ENCODE data around the gene LRR1.
"Not testable (repeated sequence)": the region's sequence is repeated elsewhere in the genome, so short reads cannot be mapped to it uniquely, and the experiment has no call there.

The LRR1 gene

GRCh38 chr14:49633640-49634546 is 35.2 kb downstream of the LRR1 start:
- peak overlapping the region; percentile 97 for H3K27ac Mint-ChIP-seq
- peaks cover 78% of the 10 kb centered on the region for H3K36me3 Mint-ChIP-seq (ENCODE audit: low read depth)
- H3K4me3 Mint-ChIP-seq, result peak overlapping the region; percentile 92
- no peaks in the 10 kb centered on the region for H3K9me3 Mint-ChIP-seq
- H3K27me3 Mint-ChIP-seq, result no peaks in the 10 kb centered on the region
- peak; percentile 95 for DNase-seq
- H3K4me1 Mint-ChIP-seq (ENCODE audit: low read depth), result peaks cover 53% of the 10 kb centered on the region

- no peak for DNase-seq
- Mint-ChIP-seq H3K36me3 (ENCODE audit: low read depth) (peaks cover 84% of the 10 kb centered on the region), H3K9me3 (no peaks in the 10 kb centered on the region), H3K4me1 (ENCODE audit: low read depth) (peaks cover 52% of the 10 kb centered on the region), H3K27me3 (no peaks in the 10 kb centered on the region), H3K4me3 (peak within 1 kb of the TSS; percentile 92), H3K27ac (peak within 1 kb of the TSS; percentile 97)
These were observed 36.0 kb downstream of the LRR1 start, which contains the start of gene DNAAF2 for GRCh38 chr14:49634547-49635334. TSS of gene DNAAF2 (minus strand) at chr14:49635244. CDS start at chr14:49635149, 95 bp downstream.

- peak overlapping the region; percentile 75 for H3K27ac Mint-ChIP-seq
- peak overlapping the region; percentile 92 for H3K4me3 Mint-ChIP-seq
- H3K27me3 Mint-ChIP-seq, result no peaks in the 10 kb centered on the region
- DNase-seq, result no peak
- peaks cover 54% of the 10 kb centered on the region for H3K4me1 Mint-ChIP-seq (ENCODE audit: low read depth)
- H3K9me3 Mint-ChIP-seq, result no peaks in the 10 kb centered on the region
- H3K36me3 Mint-ChIP-seq (ENCODE audit: low read depth), result peaks cover 87% of the 10 kb centered on the region
These were observed 38.1 kb downstream of the LRR1 start for GRCh38 chr14:49636866-49637265.

- no peak for DNase-seq
- Mint-ChIP-seq H3K27ac (peak overlapping the region; percentile 75), H3K9me3 (no peaks in the 10 kb centered on the region), H3K36me3 (ENCODE audit: low read depth) (peaks cover 86% of the 10 kb centered on the region), H3K4me3 (peak overlapping the region; percentile 9), H3K27me3 (no peaks in the 10 kb centered on the region), H3K4me1 (ENCODE audit: low read depth) (peaks cover 58% of the 10 kb centered on the region)
These were observed 38.9 kb downstream of the LRR1 start for GRCh38 chr14:49637534-49638078.

- Mint-ChIP-seq H3K36me3 (ENCODE audit: low read depth) (peaks cover 76% of the 10 kb centered on the region), H3K9me3 (no peaks in the 10 kb centered on the region), H3K4me3 (no peak overlapping the region), H3K27me3 (no peaks in the 10 kb centered on the region), H3K27ac (peak overlapping the region; percentile 24), H3K4me1 (ENCODE audit: low read depth) (peaks cover 57% of the 10 kb centered on the region)
- DNase-seq, result no peak
These were observed 42.0 kb downstream of the LRR1 start for GRCh38 chr14:49640540-49641417.

GRCh38 chr14:49641697-49642129 is 43.0 kb downstream of the LRR1 start:
- Mint-ChIP-seq H3K27ac (peak overlapping the region; percentile 24), H3K36me3 (ENCODE audit: low read depth) (peaks cover 73% of the 10 kb centered on the region), H3K9me3 (no peaks in the 10 kb centered on the region), H3K27me3 (no peaks in the 10 kb centered on the region), H3K4me1 (ENCODE audit: low read depth) (peaks cover 49% of the 10 kb centered on the region), H3K4me3 (no peak overlapping the region)
- no peak for DNase-seq

- no peak for DNase-seq
- peaks cover 48% of the 10 kb centered on the region for H3K4me1 Mint-ChIP-seq (ENCODE audit: low read depth)
- peak overlapping the region; percentile 6 for H3K27ac Mint-ChIP-seq
- peaks cover 73% of the 10 kb centered on the region for H3K36me3 Mint-ChIP-seq (ENCODE audit: low read depth)
- H3K9me3 Mint-ChIP-seq, result no peaks in the 10 kb centered on the region
- H3K27me3 Mint-ChIP-seq, result no peaks in the 10 kb centered on the region
- H3K4me3 Mint-ChIP-seq, result no peak overlapping the region
These were observed 43.4 kb downstream of the LRR1 start for GRCh38 chr14:49642163-49642562.

GRCh38 chr14:49653508-49653907 is 54.8 kb downstream of the LRR1 start:
- DNase-seq, result no peak
- Mint-ChIP-seq H3K27ac (no peak overlapping the region), H3K4me1 (ENCODE audit: low read depth) (no peaks in the 10 kb centered on the region), H3K4me3 (no peak overlapping the region), H3K36me3 (ENCODE audit: low read depth) (peaks cover 51% of the 10 kb centered on the region), H3K27me3 (no peaks in the 10 kb centered on the region), H3K9me3 (no peaks in the 10 kb centered on the region)

GRCh38 chr14:49654511-49654910 is 55.8 kb downstream of the LRR1 start:
- Mint-ChIP-seq H3K27me3 (no peaks in the 10 kb centered on the region), H3K4me3 (no peak overlapping the region), H3K36me3 (ENCODE audit: low read depth) (peaks cover 52% of the 10 kb centered on the region), H3K9me3 (no peaks in the 10 kb centered on the region), H3K4me1 (ENCODE audit: low read depth) (no peaks in the 10 kb centered on the region), H3K27ac (no peak overlapping the region)
- no peak for DNase-seq

- H3K36me3 Mint-ChIP-seq (ENCODE audit: low read depth), result peaks cover 55% of the 10 kb centered on the region
- not testable (repeated sequence) for DNase-seq; H3K27ac Mint-ChIP-seq; H3K4me1 Mint-ChIP-seq (ENCODE audit: low read depth); H3K9me3 Mint-ChIP-seq; H3K4me3 Mint-ChIP-seq; H3K27me3 Mint-ChIP-seq
These were observed 58.8 kb downstream of the LRR1 start for GRCh38 chr14:49657500-49657899.

GRCh38 chr14:49659526-49660455 is 61.1 kb downstream of the LRR1 start:
- Mint-ChIP-seq H3K27me3 (no peaks in the 10 kb centered on the region), H3K9me3 (no peaks in the 10 kb centered on the region), H3K4me1 (ENCODE audit: low read depth) (no peaks in the 10 kb centered on the region), H3K27ac (no peak overlapping the region), H3K36me3 (ENCODE audit: low read depth) (peaks cover 62% of the 10 kb centered on the region), H3K4me3 (no peak overlapping the region)
- no peak for DNase-seq

Measured in activated T-cell treated with anti-CD3 and anti-CD28 coated beads, Interleukin-2, amount 50 U/mL, for 24 hours (primary cell).